ENCODE results near the gene AFF1.

Gene AFF1

GRCh38 chr4:86919561-86920223 is 15.1 kb upstream of the AFF1 start:
- DNase-seq, result no peak

DNA sequence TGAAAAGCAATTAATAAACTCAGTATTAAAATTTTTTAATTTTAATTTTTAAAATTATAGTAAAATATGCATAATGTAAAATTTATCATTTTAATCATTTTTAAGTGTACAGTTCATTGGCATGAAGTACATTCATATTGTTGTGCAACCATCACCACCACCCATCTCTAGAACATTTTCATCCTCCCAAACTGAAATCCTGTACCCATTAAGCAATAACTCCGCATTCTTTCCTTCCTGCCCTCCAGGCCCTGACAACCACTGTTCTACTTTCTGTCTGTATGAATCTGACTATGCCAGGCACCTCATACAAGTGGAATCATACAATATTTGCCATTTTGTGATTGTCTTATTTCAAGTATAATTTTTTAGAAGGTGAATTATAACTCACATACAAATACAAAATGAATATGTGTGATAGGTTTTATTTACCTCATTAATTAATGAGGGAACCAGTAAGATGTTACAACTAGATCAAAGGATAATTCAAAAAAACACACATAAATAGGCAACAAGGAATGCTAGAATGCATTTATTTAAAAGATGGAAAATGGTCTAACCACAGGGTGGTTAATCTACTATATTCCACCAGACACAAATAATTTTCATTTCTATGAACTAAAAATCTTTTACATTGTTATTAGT is 13.1 kb upstream of the AFF1 start:
- no peak for DNase-seq

DNA sequence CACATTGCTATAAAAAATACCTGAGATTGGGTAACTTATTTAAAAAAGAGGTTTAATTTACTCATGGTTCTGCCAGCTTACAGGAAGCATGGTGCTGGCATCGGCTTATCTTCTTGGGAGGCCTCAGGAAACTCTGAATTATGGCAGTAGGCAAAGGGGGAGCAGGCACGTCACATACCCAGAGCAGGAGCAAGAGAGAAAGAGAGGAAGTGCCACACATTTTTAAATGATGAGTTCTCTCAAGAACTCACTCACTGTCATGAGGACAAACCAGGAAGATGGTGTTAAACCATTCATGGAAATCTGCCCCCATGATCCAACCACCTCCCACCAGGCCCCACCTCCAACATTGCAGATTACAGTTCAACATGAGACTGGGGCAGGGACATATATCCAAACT is 10.0 kb upstream of the AFF1 start:
- no peak for DNase-seq

GRCh38 chr4:86926435-86927086 is 8.2 kb upstream of the AFF1 start:
- no peak for DNase-seq

DNA sequence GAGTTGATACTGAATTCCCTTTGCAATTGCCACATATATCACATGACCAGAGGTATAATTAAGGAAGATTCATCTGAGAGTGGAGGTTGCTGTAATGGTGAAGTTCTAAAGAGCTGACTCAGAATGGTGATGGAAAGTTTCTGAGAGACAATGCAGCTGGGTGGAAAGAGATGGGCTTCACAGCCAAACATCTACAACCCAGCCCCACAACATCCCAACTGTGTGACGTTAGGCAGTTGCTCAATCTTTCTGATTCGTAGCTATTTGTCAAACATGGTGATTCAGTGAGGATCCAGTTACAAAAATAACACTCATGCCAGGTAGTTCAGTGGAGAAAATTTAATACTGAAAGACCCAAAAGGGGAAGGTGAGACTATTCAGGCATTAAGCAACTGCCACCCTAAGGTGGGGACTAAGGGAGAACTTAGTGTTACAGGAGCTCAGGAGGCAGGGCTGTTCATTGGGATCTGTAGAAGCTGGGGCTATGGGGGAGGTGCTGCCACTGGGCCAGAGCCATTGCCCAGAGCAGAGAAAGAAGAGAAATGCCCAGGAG is 6.9 kb upstream of the AFF1 start:
- DNase-seq, result no peak

DNA sequence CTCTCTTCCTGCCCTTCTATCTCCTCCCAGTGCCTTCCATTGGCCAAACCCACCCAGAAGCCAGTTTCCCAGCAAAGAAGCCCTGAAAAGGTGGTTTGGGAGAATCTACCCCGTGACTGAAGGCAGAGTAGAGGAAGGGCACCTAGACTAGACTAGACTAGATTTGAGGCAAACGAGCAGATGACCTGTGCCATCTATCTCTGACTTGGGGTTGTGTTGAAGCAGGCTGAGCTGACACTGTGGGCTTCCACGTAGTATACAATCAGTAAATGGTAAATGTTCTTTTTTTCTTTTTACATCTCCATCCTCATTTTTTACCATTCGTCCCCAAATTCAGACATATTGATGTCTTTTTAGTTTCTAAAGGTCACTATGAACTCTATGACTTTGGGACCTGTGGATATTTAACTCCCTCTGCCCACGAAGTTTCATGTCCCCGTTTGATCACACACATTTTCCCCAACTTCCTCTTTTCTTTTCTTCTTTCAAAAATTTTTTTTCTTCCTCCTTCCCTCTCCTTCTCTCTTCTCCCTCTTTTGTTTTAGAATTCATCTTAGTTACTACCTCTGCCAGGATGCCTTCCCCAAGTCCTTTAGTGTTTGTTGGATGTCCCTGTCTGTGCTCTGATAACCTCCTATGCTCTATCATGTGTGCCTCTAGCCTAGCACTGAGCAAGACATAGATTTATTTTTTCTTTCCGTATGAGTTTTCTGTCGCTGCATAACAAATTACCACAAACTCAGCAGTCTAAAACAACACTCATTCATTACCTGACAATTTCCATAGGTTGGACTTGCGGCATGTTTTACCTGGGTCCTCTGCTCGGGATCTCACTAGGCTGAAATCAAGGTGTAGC is 6.2 kb upstream of the AFF1 start:
- DNase-seq, result no peak

DNA sequence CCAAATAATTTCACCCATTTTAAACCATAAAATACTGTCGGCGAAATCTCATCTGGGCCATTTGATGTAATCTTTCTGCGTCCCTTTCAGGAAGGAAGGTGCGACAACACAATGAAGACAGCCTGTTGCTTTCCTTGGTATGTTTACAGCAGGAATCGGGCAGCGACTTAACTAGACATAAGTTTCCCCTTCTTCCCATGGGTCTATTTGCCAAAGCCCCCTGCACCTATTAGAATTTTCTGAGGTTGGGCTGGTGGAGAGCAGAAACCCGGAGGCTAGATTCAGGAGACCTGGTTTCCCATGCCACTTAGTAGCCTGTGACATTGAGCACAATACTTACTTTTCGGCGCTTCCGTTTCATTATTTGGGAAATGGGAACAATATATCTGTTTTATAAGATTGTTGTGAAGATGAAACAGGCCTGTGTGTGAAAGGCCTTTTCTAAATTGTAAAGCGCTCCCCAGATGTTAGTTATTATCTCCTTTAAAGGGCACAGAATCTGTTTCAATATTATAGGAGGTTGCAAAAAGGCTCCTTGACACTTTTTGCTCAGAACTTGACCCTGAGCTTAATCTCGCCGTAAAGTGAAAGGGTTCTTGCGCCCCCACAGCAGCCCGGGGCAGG is 552 bp upstream of the AFF1 start:
- DNase-seq, result no peak

DNA sequence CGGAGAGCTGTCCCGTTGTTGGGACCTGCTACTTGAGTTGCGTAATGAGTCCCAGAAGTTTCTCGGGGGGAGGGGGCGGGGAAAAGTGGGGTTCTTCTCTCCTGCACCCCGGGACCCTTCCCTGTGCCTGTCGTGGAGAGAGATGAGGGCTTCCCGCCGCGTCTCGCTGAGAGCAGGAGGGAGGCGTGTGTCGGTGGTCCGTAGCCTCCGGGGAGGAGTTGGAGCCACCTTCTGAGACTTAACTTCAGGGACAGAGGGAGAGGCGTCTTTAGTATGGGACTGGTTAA is 698 bp downstream of the AFF1 start:
- DNase-seq, result no peak

GRCh38 chr4:86935853-86936733 is 1.3 kb downstream of the AFF1 start:
- peak; percentile 20 for DNase-seq

DNA sequence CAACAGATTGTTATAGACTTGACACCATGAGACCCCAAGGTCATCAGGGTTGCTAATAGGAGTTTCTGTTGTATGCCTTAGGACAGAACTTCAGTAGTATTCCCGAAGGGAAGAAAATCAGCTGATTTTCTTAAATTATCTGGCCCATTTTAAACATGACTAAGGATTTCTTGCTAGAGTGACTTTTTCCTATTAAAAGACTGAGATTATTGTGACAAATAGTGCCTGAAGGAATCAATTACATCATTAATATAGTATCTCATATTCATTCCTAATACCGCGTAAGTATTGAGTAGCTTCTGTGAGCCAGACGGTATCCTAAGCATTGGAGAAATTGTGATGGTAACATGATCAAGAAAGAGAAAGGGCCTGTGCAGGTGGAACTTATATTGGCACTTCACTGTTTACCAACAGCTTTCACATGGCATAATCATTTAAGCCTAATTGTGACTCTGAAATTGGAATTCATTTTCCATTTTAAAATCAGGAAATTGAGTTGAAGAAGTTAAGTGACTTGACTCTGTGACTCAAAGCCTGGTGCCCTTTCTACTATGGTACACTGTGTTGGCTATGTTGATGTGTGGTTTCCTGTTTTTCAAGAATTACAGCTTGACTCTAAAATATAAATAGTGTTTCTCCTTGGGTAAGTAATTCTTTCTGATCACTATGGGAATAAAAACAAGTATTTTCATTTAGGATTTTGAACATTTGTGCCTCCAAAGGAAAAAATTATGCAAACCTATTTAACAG is 4.1 kb downstream of the AFF1 start:
- no peak for DNase-seq

- no peak for DNase-seq
Measured at GRCh38 chr4:86939729-86940575, 5.1 kb downstream of the AFF1 start.

DNA sequence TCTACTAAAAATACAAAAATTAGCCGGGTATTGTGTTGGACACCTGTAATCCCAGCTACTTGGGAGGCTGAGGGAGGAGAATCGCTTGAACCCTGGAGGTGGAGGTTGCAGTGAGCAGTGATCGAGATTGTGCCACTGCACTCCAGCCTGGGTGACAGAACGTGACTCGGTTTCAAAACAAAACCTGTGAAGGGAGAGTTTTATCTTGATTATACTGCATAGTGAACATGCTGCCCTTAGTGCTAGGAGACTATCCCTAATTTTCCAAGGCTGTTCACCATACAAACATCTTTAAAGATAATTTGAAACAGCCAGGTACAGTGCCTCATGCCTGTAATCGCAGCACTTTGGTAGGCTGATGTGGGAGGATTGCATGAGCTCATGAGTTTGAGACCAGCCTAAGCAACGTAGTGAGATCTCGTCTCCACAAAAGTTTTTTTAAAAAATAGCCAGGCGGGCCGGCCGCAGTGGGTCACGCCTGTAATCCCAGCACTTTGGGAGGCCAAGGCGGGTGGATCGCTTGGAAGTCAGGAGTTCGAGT is 6.2 kb downstream of the AFF1 start:
- DNase-seq, result no peak

DNA sequence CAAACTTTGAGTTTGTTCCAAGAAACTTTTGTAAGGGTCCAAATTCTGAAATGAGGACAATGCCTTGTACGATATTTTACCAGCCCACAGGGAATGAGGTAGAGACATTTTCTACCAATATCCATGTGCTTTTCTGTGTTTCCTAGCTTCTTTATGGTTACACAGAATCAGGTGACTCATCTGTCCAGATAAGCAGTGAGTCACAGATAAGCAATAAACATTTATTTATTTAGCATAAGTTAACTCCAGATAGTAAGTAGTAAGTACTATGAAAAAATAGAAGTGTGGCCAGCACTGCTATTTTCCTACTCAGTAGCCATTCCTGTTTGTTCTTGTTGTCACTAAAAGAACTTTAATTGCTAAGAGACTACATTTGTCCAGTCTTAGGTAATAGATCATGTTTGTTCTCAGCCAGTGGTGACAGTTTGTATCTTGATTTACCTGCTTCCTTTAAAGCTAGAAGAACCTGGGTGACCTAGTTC is 7.4 kb downstream of the AFF1 start:
- DNase-seq, result peak; percentile 2

DNA sequence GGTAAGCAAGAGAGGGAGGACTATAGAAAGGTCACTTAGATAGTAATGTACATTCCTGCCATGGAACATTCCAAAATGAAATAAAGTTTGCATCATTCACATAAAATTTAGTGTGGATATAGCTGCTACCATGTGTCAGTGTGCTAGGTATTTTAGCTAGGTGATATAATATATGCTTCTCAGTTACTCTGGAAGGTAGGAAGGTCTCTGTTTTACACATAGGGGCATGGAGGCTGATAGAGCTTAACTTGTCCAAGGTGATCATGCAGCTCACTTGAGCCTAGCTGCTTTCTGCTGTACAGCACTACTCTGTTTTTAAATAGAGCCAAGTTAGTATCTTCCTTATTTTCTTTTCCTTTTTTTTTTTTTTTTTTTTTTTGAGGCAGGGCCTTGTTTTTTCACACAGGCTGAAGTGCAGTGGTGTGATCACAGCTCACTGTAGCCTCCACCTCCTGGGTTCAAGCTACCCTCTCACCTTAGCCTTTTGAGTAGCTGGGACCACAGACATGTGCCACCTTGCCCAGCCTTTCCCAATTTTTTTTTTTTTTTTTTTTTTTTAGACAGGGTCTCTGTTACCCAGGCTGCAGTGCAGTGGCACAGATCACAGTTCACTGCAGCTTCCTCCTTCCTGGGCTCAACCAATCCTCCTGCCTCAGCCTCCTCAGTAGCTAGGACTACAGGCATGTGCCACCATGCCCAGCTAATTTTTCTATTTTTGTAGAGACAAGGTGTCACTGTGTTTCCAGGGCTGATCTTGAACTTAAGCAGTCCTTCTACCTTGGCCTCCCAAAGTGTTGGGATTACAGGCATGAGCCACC is 10.4 kb downstream of the AFF1 start:
- no peak for DNase-seq

DNA sequence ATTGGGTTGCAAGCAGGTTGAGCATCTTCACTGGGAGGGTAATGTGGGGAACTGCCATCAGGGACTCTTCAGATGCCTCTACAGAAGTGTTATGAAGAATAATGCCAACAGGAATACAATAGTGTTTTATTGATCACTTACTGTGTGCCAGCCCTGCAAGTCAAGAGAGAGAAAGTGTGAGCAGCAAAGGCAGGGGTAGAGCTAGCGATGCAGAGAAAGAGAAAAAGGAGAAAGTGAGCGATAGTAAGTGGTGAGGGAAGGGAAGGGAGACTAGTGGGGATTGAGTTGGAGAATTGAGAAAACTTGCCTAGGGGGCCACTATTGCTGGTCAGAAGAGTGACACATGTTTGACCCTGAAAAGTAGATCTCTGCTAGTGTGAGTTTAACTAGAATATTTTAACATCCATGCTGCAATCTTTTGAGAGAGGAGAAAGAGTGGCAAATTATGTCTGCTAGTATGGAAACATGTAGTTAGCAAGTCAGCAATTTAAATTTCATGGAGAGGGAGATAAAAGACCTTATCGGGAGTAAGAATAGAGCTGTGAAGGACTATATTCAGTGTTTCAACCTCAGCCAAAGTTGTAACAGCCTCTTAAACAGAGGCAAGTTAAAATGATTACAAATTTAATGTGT is 12.2 kb downstream of the AFF1 start:
- DNase-seq, result no peak

- DNase-seq, result no peak
Measured at GRCh38 chr4:86947501-86948120, 12.8 kb downstream of the AFF1 start.

GRCh38 chr4:86948276-86948675 is 13.5 kb downstream of the AFF1 start:
- DNase-seq, result peak; percentile 77
